ENCODE data around the gene TRIM56. TPM values are rescaled to one million over a fixed set of nuclear protein-coding genes. Genes with fewer than 3 reads are reported as not detected.
"Not testable (repeated sequence)": the region's sequence is repeated elsewhere in the genome, so short reads cannot be mapped to it uniquely, and the experiment has no call there.

TRIM56 gene
- total and polyA plus RNA-seq, 8 donors = 7.6 to 26.5 (median 14.7) TPM

GRCh38 chr7:101128040-101128834 lies 43.0 kb downstream of the TRIM56 start:
- H3K4me3 ChIP-seq = no peak overlapping the region
- no peak for TF ChIP-seq CTCF (IDR thresholded peaks at IDR 0.05)
- FAIRE-seq (no peak), DNase-seq (no peak), ATAC-seq (no peak)
- H3K4me1 ChIP-seq = no peaks in the 10 kb centered on the region
- intact Hi-C loops (cut with DNase I) = no loop called here
- no peak overlapping the region for H3K27ac ChIP-seq
- H3K36me3 ChIP-seq = no peaks in the 10 kb centered on the region
- H3K27me3 ChIP-seq = no peaks in the 10 kb centered on the region
- WGBS, 2 donors = 63 to 77% methylated on average over 14 of the region's 14 CpGs
- H3K9me3 ChIP-seq = no peaks in the 10 kb centered on the region

DNA sequence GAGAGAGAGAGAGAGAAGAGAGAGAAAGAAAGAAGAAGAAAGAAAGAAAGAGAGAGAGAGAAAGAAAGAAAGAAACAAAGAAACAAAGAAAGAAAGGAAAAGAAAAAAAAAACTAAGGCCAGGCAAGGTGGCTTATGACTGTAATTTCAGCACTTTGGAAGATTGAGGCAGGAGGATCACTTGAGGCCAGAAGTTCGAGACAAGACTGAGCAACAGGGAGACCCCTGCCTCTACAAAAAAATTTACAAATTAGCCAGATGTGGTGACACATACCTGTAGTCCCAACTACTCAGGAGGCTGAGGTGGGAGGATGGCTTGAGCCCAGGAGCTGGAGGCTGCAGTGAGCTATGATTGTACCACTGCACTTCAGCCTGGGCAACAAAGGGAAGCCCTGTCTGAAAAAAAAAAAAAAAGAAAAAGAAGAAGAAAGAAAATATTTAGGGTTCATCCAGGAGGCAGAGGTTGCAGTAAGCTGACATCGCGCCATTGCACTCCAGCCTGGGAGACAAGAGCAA lies 44.4 kb downstream of the TRIM56 start:
- no peaks in the 10 kb centered on the region for H3K27me3 ChIP-seq
- intact Hi-C loops (cut with DNase I) = no loop called here
- H3K27ac ChIP-seq = no peak overlapping the region
- no peak overlapping the region for H3K4me3 ChIP-seq
- FAIRE-seq = no peak
- ATAC-seq = no peak
- no peaks in the 10 kb centered on the region for H3K9me3 ChIP-seq
- 82 to 83% methylated on average over 3 of the region's 3 CpGs for WGBS, 2 donors
- DNase-seq = no peak
- no peaks in the 10 kb centered on the region for H3K4me1 ChIP-seq
- no peaks in the 10 kb centered on the region for H3K36me3 ChIP-seq
- no peak for TF ChIP-seq CTCF (IDR thresholded peaks at IDR 0.05)

DNA sequence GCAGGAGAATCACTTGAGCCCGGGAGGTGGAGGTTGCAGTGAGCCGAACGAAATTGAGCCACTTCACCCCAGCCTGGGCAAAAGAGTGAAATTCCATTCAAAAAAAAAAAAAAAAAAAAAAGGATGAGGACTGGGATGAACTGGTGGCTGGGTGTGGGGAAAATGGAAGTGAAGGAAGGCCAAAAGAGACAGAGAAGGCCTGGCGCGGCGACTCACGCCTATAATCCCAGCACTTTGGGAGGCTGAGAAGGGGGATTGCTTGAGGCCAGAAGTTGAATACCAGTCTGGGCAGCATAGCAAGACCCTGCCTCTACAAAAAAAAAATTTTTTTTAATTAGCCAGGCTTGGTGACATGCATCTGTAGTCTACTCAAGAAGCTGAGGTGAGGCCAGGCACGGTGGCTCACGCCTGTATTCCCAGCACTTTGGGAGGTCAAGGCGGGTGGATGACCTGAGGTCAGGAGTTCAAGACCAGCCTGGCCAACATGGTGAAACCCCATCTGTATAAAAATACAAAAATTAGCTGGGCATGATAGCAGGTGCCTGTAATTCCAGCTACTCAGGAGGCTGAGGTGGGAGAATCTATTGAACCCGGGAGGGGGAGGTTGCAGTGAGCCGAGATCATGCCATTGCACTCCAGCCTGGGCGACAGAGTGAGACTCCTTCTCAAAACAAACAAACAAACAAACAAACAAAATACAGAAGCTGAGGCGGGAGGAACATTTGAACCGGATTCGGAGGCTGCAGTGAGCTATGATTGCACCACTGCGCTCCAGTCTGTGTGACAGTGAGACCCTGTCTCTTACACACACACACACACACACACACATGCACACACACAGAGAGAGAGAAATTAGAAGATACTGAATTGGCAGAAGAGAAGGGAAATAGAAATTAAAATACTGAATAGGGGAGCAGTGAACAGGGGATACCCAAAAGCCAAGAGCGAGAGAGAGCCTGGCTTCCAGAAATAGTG lies 47.6 kb downstream of the TRIM56 start:
- H3K4me3 ChIP-seq; DNase-seq; H3K9me3 ChIP-seq; intact Hi-C loops (cut with DNase I); H3K27ac ChIP-seq; H3K27me3 ChIP-seq; FAIRE-seq; ATAC-seq; H3K4me1 ChIP-seq; H3K36me3 ChIP-seq: not testable (repeated sequence)
- WGBS, 2 donors = 74 to 82% methylated on average over 18 of the region's 18 CpGs

DNA sequence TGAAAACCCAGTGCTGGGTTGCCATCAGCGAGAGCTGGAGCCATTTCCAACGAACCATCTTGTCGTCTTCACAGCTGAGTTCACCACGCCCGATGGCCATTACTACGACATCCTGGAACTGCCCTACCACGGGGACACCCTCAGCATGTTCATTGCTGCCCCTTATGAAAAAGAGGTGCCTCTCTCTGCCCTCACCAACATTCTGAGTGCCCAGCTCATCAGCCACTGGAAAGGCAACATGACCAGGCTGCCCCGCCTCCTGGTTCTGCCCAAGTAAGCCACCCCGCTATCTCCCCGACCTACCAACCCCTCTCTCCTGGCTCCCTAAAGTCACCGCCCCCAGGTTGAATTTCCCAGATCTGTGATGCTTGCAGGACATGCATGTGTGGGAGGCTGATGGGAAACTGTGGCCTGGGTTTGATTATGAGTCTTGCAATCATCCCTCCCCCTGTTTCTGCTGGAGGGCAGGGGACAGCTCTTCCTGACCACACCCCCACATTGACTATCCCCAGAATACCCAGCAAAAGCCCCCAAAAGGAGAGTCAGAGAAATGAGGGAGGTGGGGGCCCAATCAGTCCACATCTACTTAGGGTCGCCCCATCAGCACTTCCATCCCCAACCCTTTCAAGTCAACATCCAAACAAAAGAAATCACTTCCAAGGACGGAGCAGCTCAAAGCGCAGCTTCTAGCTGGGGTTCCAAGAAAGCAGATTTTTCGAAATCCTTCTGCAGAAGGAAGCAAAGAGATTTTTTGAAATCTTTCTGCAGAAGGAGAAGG lies 48.5 kb downstream of the TRIM56 start:
- ATAC-seq (no peak), DNase-seq (no peak), FAIRE-seq (no peak)
- Histone ChIP-seq H3K4me3 (no peak overlapping the region), H3K27ac (no peak overlapping the region), H3K27me3 (peaks cover 0 to 6% (median 0%) of the 10 kb centered on the region in 4 donors), H3K9me3 (no peaks in the 10 kb centered on the region), H3K36me3 (no peaks in the 10 kb centered on the region), H3K4me1 (no peaks in the 10 kb centered on the region)
- TF ChIP-seq CTCF (IDR thresholded peaks at IDR 0.05) = no peak
- intact Hi-C loops (cut with DNase I) = no loop called here
- 62 to 63% methylated on average over 15 of the region's 15 CpGs for WGBS, 2 donors

Data from pancreas (tissue), 10 donors.